NCI-H1694 (cell line): ENCODE results near the gene NUP188.

Experiments
- DNase-seq: peaks from one replicate; lab custom pipeline; 2025; lab: John Stamatoyannopoulos, UW

Gene NUP188

GRCh38 chr9:128947527-128948301, at the start of gene NUP188, which contains the start of gene DOLK:
Gene NUP188 (plus strand): TSS chr9:128947699. CDS start chr9:128947720, 21 bp downstream.
Gene DOLK (minus strand): TSS chr9:128947603. CDS start chr9:128947303, 300 bp downstream.
- peak; percentile 54 for DNase-seq

GRCh38 chr9:128898382-128898781, 49.1 kb upstream of the NUP188 start:
- DNase-seq = no peak

- no peak for DNase-seq
These were observed 48.5 kb upstream of the NUP188 start for GRCh38 chr9:128898845-128899565.

- DNase-seq = no peak
These were observed 47.8 kb upstream of the NUP188 start for GRCh38 chr9:128899566-128900322.

GRCh38 chr9:128901379-128901778, 46.1 kb upstream of the NUP188 start:
- DNase-seq = no peak

- no peak for DNase-seq
These were observed 45.7 kb upstream of the NUP188 start for GRCh38 chr9:128901822-128902221.

- DNase-seq = no peak
These were observed 45.0 kb upstream of the NUP188 start for GRCh38 chr9:128902351-128903078.

GRCh38 chr9:128903079-128903461, 44.4 kb upstream of the NUP188 start:
- DNase-seq = no peak

- no peak for DNase-seq
These were observed 43.5 kb upstream of the NUP188 start for GRCh38 chr9:128903871-128904620.

GRCh38 chr9:128905964-128906363, 41.5 kb upstream of the NUP188 start:
- no peak for DNase-seq

- no peak for DNase-seq
These were observed 40.8 kb upstream of the NUP188 start for GRCh38 chr9:128906741-128907140.

- no peak for DNase-seq
These were observed 39.1 kb upstream of the NUP188 start for GRCh38 chr9:128908372-128908771.

- no peak for DNase-seq
These were observed 37.6 kb upstream of the NUP188 start for GRCh38 chr9:128909859-128910258.

- no peak for DNase-seq
These were observed 36.6 kb upstream of the NUP188 start for GRCh38 chr9:128910906-128911305.

- DNase-seq = no peak
These were observed 35.9 kb upstream of the NUP188 start for GRCh38 chr9:128911529-128912035.

- no peak for DNase-seq
These were observed 35.1 kb upstream of the NUP188 start for GRCh38 chr9:128912270-128912853.

- no peak for DNase-seq
These were observed 34.2 kb upstream of the NUP188 start for GRCh38 chr9:128913048-128913900.

- DNase-seq = no peak
These were observed 33.3 kb upstream of the NUP188 start for GRCh38 chr9:128913995-128914772.

GRCh38 chr9:128916204-128916603, 31.3 kb upstream of the NUP188 start:
- DNase-seq = no peak
